Measurements from ENCODE around the gene DNAAF6.
A peak's percentile ranks its signal among the peaks of the same experiment; 100 is the strongest.
"Not testable (repeated sequence)": the region's sequence is repeated elsewhere in the genome, so short reads cannot be mapped to it uniquely, and the experiment has no call there.

Gene DNAAF6

DNA sequence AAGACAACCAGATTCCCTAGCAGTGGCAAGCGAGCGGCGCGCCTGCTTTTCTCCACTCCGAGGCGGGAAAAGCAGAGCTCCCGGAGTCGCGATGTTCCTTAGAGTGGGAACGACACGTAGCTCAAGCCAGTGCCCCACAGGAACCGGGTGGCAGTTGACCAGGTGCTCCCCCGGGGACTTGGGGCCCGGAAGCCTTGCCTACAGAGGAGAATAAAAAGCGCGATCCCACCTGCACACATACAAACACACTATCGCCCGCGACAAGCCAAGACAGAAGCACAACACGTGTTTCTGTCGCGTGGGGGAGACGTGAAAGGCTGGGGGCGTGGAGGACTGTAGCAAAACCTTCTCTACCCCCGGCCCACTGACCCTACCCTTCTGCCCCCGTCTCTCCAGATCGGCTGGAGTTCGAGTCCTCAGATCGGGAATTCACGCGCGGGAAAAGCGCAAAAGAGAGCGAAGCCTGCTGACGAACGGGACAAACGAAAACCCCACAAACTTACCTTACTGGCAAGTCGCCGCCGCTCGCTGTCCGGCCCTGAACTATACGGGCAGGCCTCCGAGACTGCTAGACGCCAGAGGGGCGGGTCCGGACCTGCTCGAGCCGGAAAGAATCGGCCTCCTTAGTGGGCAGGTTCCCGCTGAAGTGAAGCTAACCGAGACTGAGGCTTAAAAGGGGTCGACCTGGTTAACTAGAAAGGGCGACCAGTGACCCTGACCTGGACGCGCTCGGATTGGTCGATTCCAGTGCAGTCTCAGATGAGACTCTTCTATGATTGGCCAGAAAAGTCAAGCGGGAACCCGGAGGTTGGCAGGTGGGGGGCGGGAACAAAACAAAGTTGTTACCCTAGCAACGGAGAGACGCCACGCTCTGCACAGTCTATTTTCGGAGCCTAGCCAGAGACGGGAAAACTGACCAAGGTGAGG is at the start of gene DNAAF6, which contains the start of gene NUP62CL:
DNAAF6 (plus strand) TSS at position 842 of the 927 bp plus-strand sequence. CDS start 6,265 bp downstream, outside the sequence.
NUP62CL (minus strand) TSS at position 664 of the 927 bp plus-strand sequence. CDS start 31,287 bp downstream, outside the sequence.
- peak; percentile 68 for DNase-seq

DNA sequence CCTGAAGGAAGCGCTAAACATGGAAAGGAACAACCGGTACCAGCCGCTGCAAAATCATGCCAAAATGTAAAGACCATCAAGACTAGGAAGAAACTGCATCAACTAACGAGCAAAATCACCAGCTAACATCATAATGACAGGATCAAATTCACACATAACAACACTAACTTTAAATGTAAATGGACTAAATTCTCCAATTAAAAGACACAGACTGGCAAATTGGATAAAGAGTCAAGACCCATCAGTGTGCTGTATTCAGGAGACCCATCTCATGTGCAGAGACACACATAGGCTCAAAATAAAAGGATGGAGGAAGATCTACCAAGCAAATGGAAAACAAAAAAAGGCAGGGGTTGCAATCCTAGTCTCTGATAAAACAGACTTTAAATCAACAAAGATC is 48.8 kb upstream of the DNAAF6 start:
- DNase-seq: not testable (repeated sequence)

DNA sequence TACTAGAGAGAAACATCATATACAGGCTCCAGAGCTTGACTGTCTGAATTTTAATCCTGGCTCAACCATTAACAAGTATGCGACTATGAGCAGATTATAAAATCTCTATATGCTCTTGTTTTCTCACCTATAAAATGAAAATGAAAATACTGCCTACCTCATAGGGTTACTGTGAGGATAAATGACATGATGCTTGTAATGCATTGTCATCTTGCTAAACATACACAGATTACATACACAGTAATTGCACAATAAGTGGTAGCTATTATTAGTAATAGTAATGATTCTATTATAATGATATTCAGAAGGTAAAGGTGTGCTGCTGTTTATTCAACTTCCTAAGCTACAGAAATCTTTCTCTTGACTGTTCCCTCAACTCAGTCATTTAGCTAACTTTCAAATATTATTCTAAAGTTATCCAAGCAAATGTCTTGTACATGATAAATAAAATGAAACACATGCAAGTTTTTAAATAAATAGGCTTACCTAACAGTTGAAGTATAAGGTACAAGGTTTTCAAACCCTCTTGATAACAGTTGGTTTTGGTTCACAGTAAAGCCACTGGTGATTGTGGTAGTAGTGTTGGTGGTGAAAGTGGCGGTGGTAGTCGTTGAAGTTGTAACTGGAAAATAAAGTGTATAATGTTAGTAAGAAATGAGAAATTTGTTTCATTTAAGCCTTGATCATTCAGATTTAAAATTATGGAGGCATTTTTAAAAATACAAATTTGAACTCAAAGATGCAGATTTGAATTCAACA is 39.1 kb upstream of the DNAAF6 start:
- no peak for DNase-seq

DNA sequence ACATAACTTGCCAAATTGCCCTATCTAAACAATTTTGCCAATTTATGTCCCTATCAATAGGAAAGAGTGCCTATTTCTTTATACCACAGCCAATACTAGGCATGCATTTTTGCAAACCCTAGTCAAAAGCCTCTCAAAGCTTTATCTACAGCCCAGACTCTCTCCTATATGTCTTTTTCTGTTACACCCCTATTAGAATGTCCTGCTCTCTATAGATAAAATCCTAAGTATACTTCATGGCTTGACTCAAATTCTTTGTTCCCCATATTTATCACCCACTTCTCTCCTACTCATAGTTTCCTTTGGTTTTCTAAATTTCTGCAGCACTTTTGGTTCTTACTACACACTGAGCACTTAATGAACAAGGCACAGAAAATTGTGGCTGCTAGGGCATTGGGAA is 38.2 kb upstream of the DNAAF6 start:
- no peak for DNase-seq

DNA sequence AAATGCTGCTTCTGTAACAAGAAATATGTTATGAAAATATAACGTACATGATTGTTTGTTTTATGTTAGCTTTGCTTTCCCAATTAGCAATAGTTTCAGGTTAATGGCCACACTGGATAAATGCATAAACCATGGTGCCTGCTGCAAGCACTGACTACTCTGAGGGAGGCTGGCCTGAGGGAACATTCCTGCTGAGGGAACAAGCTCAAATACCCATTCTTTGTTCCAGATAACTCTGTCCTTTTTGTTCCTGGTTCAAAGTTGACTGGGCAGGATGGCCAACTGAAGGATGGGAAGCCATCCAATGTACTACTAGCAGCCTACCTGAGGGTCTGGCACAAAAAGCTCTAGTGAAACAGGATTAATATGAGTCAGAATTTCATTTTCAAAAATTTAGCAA is 37.7 kb upstream of the DNAAF6 start:
- no peak for DNase-seq

DNA sequence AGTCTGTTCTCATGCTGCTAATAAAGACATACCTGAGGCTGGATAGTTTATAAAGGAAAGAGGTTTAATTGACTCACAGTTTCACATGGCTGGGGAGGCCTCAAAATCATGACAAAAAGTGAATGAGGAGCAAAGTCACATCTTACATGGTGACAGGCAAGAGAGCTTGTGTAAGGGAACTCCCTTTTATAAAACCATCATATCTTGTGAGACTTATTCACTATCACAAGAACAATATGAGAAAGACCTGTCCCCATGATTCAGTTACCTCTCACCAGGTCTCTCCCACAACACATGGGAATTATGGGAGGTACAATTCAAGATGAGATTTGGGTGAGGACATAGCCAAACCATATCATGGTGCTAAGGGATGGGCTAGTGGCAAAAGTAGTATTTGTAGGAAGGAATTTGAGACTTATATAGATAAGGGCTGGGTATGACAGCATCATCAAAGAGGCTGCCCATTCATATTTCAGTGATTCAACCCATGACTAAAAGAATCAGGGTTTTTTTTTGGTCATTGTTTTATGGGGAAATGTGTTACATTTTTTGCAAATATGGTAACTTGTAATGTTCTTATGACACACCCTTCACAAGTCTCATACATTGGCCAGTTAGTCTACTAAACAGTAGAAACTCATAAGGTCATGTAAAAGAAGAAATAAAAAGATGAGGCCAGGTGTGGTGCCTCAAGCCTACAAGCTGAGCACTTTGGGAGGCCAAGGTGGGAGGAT is 34.9 kb upstream of the DNAAF6 start:
- DNase-seq: no peak

DNA sequence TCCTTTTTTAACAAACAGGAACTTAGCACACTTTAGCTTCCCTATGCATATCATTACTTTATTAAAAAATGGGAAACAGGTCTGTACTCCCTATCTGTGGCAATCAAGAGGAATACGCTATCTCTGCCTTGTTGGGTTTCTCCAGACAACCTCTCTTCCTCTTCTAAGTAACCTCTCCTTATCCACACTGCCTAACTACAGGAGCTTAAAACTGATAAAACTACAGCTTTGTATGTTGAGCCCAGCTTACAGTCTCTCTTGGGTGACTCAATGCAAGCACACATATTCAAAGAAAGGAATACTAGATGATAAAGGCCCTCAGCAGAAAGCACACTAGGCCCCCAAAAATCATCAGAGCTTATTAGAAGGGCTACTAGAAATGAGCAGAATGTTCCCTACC is 9.1 kb upstream of the DNAAF6 start:
- no peak for DNase-seq

DNA sequence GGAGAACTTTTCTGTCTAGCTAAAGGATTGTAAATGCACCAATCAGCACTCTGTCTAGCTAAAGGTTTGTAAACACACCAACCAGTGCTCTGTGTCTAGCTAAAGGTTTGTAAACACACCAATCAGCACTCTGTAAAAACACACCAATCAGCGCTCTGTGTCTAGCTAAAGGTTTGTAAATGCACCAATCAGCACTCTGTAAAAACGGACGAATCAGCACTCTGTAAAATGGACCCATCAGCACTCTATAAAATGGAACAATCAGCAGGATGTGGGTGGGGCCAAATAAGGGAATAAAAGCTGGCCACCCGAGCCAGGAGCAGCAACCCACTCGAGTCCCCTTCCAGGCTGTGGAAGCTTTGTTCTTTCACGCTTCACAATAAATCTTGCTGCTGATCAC is 8.3 kb upstream of the DNAAF6 start:
- not testable (repeated sequence) for DNase-seq

DNA sequence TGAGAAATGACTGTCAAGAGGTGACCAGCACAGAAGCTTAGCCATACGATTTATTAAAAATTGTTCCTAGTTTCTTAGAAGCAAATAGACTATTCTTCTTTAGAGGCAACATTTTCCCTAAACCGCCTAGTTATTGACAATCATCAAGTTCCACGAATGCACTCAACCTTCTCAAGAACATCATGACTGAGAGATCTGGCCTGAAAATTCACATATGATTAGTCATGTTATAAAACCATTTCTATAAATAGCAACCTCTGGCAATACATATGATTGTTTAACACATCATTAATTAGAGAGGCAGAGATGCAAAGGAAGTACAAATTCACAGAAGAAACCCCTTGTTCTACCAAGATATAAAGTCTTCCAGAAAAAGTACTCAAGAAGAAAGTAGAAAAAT is 6.9 kb upstream of the DNAAF6 start:
- DNase-seq: no peak

DNA sequence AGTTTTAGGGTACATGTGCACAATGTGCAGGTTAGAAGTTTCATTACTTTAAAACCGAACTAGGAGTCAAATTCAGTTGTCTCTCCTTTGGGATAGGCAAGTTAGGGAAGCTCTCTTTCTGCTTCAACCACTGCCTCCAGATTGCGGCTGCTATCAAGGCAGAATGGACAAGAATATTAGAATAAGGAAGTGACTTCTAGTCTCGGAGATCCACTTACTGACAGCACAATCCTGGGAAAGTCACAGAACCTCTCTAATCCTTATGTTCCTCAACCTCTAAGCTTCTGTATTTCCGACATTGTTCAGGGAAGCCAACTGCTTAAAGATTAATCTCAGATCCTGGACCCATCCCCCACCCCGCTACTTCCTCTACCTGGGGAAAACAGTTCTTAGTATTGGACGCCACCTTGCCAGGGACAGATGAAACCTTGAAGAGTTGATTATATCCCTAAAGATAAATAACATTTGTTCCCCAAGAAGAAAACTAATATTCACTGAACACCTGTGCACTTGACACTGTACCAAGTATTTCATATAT is 2.3 kb upstream of the DNAAF6 start:
- DNase-seq: no peak

DNA sequence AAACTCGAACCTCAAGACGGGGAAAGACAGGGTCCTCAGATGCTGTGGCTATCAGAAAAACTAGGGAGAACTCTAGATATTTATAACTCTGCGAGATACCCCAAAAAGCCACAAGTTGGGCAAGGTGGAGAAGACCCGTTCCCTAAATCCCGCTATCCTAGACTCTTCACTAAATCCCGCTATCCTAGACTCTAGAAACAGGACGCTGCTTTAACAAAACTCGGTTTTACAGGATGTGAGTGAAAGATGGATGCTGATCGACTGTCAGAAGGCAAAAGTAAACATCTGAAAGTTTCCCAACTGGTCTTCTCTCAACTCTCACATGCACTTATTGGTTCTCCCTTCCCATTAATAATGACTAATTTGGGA is 270 bp downstream of the DNAAF6 start:
- no peak for DNase-seq

DNA sequence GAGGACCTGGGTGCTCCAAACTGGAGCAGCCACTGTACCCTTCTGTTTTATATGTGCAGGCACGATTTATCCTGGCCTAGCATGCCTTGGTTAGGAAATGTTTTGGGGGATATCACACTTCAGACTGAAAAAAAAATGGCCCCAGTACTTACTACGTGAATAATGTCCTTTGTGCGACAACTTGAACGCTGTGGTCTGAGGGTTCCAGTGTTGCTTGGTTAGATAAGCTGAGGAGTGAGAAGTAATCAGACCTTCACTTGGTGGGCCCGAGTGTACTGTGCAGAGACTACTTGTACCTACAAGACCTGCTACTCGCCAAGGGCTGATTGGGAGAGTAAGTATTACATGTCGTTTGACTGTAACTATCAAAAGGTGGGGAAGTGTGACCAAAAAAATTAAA is 678 bp downstream of the DNAAF6 start:
- DNase-seq: no peak

DNA sequence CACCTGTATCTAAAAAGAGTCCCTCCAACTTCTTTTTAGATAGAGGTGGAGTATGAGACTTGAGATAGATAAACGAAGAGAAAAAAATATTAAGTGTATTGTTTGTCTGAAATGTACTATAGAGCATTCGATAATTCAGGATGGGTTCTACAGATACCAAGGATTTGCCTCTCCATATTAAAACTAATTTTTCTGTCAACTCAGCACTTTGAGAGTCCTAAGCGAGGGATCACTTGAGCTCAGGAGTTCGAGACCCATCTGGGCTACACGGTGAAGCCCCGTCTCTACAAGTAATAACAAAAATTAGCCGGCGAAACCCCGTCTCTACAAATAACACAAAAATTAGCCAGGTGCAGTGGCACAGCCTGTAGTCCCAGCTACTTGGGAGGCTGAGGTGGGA is 1.5 kb downstream of the DNAAF6 start:
- no peak for DNase-seq

DNA sequence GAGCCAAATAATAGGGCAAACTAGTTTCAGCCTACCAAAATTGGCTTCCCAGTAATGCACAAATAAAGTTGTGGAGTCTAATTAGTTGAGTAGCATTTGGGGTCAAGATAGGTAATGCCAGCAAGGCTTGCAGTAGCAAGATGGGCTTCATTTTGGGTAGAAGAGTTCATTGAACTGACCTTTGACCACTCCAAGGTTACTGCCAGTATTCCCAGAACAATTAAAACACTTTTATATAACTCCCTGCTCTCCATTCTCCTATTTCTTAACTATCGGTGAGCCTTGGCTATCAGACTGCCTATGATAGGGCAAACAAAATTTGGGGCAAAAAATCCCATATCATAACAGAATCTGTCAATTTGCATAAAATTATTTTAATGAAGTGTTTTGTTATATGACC is 7.1 kb downstream of the DNAAF6 start:
- DNase-seq: no peak

DNA sequence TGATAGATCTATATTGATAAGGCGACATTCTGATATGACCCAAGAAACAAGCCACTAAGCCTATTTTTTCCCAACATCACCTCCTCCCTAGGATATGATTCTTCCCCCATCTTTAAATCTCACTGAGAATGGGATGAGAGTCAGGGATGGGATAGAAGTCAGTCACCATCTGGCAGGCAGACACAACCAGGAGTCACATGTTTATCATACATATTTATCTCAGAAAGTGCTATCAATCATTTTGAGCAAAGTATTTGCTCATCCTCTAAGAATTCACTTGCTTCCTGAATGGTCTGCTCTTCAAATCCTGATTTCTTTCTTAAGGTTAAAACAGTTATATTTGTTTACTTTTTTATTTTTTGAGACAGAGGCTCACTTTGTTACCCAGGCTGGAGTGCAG is 20.3 kb downstream of the DNAAF6 start:
- no peak for DNase-seq

DNA sequence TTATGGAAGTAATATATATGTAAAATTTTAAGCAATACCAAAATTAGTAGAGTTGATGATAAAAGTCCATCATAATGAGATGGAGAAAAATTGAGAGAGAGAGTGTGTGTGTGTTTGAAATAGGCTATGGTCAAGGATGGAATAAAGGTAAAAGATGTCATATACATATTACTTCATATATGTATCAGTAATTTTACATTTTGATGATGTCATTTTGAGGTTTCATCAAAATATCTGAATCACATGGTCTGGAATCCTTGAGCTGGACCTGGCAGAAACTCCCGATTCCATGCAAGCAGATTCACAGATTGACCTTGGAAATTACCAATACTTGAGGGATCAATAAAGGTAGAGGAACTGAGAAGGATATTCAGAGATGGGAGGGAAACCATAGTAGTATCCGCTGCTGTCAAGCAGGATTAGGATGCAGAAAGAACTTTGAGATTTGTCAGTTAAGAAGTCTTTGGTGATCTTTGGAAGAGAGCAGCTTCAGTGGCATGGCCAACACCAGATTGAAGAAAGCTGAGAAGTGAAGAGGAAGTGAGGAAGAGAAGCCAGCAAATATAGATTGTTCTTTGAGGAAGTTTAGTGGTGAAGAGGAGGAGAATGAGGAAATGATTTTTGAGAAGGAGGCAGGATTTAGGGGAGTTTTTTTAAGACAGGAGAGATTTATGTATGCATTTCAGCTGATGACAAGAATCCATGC is 21.5 kb downstream of the DNAAF6 start:
- no peak for DNase-seq

DNA sequence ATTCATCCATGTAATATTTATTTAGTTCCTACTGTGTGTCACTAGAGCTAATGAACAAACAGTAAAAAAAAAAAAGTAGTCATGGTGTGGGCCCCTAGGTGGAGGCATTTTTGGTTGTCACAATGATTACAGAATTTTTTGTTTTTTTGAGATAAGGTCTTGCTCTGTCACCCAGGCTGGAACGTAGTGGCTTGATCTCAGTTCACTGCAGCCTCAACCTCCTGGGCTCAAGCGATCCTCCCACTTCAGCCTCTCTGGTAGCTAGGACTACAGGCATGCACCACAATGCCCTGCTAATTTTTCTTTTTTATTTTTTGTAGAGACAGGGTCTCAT is 22.0 kb downstream of the DNAAF6 start:
- no peak for DNase-seq

DNA sequence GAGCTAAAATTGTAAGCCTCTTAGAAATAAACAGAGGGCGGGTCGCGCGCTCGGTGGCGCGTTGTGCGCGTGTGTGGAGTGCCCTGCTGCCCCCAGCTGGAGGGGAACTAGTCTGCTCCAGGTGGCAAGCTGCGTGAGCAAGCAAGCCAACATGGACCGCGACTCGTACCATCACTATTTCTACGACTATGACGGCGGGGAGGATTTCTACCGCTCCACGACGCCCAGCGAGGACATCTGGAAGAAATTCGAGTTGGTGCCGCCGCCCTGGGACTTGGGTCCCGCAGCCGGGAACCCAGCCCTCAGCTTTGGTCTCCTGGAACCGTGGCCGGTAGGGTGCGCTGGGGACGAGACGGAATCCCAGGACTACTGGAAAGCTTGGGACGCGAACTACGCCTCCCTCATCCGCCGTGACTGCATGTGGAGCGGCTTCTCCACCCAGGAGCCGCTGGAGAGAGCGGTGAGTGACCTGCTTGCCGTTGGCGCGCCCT is 66.1 kb downstream of the DNAAF6 start:
- DNase-seq: no peak

DNA sequence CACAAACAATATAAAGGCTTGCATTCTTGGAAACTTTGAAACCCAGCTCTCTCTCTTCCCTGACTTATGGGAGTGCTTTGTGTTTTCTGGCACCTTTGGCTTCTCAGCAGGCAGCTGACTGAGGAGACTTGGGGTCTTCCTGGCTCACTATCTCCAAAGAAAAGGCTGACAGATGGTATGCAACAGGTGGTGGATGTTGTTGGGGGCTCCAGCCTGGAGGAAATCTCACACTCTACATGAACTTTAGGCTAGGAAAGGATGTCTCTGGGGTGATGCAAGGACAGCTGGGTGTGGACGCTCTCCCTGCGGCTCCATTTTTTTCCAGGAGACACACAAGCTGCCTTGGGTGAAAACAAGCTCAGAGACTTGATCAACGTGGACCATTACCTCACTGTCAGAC is 67.4 kb downstream of the DNAAF6 start:
- DNase-seq: no peak

DNA sequence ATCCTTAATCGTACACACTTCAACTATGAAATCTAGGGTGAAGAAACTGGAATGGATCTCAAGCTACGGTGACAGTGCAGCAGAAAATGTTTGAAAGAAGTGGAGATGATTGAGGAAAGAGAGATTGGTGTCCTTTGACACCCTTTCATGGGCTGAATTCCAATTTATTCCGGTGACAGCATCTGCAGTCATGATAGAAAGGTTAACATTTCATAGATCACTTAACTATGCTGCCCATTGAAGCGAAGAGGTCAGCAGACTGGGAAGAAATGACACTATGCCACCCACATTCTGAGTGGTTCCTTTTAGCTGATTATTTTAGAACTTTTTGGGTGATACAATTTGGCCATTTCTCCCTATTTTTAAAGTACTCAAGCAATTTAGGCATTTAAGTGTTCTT is 82.3 kb downstream of the DNAAF6 start:
- DNase-seq: no peak

DNA sequence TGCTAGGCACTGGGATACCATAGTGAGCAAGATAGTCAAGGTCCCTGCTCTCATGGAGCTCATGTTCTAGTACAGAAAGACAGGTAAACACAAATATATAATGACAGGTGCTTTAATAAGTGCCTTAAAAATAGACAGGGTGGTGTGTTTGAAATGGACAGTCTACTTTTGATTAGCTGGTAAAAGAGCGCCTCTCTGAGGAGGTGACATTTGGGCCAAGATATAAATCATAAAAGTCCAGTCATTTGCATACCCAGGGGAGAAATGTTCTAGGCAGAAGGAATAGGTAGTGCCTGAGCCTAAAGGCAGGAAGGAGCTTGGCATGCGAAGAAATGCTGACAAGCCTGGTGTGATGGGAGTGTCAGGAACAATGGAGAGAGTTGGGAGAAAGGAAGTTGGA is 83.6 kb downstream of the DNAAF6 start:
- no peak for DNase-seq

DNA sequence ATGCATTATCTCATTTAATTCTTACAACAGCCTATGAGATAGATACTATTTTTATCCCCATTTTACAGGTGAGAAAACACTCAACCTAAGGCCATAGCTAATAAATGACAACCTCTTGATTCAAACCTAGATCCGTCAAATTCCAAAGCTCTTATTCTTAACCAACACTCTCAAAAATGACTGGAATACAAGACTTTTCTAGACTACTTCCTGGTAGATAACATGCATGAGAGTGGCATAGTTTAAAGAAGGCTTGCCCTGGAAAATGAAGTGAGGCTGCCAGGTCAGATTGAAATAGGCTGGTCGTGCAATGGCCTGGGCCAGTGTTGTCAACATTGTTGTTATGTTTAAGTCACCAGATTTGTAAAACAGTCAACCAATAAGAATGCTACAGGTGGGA is 86.6 kb downstream of the DNAAF6 start:
- no peak for DNase-seq
